GM18858 (cell line): ENCODE measurements around the gene CEP70.
"Not testable (repeated sequence)": the region's sequence is repeated elsewhere in the genome, so short reads cannot be mapped to it uniquely, and the experiment has no call there.

Experiments used
- ATAC-seq: cut with Tn5 transposase; IDR thresholded peaks from one replicate; pipeline ENCODE4 v1.9.1; 2021; ENCODE audit not compliant: unreplicated experiment

The CEP70 gene

DNA sequence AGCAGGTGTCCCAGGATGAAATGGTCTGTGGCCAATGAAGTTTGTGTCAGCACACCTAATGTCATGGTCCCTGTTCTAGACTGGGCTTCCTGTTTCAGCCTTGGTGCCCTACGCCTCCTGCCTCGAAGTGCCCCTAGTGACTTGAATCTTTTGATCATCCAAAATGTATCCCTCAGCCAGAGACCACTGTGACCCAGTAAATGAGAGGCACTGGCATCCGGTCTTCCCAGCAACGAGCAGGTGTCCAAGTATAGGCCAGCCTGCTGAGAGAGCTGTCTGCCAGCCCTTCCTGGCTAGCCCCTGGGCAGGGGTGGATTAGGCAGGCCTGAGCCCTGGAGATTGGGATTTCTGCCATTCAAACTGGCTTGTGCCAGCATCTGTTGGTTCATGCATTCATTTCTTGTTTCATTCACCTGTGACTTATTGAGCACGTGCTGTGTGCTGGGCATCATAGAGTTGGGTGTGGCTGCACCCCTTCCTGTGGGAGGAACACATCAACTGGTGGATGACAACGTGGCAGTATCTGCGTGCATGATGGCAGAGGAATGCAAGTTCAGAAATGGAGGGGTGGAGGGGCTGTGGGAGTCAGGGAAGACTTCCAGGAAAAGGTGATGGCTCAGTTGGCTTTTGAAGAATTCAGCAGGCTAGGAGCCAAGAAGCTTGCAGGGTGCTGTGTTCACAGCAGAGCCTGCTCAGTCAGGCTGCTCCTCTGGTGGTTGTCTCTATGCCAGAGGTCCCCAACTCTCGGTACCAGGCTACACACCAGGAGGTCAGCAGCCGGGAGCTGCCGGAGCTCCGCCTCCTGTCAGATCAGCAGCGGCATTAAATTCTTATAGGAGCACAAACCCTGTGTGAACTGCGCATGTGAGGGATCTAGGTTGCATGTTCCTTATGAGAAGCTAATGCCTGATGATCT lies 138.0 kb downstream of the CEP70 start:
- ATAC-seq: no peak

DNA sequence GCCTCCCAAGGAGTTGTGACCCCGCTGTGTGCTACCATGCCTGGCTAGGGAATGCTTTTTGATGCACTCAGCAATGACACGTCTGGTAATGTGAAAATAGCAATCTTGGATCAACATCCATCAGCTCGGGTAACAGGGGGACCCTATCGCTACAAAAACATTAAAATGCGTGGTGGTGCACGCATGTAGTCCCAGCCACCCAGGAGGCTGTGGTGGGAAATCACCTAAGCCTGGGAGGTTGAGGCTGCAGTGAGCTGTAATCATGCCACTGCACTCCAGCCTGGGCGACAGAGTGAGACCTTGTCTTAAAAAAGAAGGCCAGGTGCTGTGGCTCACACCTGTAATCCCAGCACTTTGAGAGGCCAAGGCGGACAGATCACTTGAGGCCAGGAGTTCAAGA lies 140.1 kb downstream of the CEP70 start:
- ATAC-seq: not testable (repeated sequence)

DNA sequence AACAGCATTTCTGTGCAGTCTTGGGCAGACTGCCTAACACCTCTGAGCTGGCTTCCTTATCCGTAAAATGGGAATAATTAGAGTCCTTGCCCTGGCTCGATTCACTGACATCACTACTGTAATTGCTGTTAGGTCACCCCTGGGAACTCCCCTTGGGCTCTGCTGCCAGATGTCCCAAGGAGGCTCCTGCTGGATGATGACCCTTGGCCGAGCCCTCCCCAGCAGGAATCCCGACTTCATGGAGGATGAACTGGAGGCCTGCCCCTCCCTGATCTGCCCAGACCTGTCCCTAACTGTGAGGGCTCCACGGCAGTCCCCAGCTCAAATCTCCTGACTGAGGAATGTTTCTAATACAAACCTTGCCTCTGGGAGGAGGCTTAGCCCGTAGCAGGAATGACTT lies 141.6 kb downstream of the CEP70 start:
- ATAC-seq: no peak

DNA sequence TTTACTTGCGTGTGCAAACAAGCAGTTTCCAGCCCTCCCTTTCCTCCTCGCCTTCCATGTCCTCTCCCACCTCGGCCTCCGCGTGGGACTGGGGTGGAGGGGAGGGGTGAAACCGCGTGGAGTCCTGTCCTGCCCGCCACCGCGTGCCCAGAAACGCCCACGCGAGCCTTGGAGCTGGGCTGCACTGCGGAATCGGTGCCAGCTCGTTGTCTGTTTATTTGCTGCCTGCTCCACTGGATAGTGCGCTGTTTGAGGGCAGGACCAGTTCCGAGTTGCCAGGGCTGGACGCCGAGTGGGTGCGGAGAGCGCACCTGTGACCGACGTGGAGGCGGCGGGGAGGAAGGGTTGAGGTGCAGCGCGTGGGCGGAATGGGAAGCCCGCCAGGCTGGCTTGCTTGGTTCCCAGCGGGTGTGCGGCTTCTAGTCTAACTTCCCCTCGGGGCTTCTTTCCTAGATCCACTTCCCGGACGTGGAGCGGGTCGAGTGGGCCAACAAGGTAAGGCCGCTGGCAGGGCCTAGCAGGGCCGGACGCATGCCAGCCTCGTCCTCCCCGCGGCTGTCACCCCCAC lies 142.4 kb downstream of the CEP70 start:
- no peak for ATAC-seq

DNA sequence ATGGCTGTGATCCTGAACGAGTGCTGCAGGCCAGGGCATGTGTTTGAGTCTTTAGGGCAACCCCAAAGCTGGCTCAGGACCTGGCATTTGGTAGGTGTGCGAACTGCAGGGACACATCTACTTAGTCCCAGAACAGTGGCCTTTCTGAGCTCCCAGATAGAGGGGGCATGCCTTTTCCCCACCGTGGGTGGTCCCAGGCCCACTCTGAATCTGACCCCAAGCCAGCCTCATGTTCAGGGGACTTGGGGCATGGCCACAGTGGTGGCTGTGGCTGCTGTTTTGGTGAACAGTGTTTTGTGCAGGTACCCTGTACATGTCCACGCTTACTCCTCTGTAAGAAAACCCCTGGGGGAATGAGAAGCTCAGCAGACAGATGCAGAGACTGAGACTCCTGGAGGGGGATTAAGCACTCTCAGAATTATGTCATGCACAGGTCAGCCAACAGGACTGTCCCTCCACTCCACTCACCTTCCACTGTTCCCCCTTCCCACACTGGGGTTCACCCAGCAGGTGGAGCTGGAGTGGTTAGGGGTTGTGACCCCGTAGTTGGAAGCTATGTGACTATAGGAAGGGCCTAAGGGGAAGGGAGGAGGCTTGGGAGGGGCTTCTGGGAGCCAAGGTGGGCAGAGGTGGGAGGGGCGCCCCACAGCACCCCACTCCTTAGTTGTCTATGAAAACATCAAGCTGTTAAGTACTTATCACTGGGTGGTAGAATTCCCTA lies 143.2 kb downstream of the CEP70 start:
- no peak for ATAC-seq

DNA sequence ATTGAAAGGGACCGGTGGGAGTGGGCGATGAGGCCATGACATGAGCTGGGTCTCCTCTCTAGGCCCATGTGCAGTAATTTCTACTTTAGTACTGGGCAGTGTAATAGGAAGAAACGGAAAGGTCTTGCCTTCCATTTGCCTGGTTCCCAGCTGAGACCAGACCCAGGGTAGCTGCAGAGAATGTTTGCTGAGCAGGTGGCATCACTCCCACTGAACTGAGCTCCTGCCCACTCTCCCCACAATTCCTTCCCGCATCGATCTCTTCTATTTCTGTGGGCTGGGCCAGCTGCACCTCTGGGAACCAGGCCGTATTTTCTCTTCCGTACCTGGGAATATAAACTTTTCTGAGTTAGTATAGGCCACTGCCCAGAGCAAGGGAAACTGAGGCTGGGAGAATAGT lies 143.9 kb downstream of the CEP70 start:
- ATAC-seq: no peak

DNA sequence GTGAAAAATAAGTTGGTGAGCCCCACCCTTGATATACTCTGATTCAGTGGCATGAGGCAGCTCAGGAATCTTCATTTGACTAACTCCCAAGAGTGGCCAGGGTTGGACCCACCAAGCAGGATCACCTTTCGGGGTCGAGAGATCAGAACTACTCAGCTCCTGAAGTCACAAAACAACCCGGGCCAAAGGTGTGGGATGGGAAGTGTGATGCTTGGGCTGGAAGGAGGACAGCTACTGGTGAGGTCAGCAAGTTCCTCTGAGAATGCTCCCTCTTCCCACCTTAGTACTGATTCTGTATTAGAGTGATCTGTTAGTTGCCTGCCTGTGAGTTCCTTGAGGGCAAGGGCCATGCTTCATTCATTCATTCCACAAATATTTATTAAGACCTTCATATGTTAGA lies 144.6 kb downstream of the CEP70 start:
- no peak for ATAC-seq

DNA sequence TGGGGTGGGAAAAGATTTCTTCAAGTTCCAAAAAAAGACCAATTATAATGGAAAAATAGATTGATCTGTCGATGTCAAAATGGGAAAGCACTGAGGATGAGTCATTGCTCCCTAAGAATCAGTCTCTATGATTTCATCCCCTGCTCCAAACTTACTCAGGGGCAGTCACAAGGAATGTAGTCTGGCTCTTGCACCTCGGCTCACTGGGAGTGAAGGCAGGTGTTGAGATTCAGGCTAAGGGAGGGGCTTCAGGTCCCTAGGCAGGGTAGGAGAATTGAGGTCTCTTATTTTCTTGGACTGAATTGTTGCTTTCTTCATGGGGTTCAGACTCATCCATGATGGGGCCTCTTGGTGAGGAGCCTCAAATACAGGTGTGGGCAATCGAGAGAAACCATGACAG lies 145.4 kb downstream of the CEP70 start:
- ATAC-seq: no peak

DNA sequence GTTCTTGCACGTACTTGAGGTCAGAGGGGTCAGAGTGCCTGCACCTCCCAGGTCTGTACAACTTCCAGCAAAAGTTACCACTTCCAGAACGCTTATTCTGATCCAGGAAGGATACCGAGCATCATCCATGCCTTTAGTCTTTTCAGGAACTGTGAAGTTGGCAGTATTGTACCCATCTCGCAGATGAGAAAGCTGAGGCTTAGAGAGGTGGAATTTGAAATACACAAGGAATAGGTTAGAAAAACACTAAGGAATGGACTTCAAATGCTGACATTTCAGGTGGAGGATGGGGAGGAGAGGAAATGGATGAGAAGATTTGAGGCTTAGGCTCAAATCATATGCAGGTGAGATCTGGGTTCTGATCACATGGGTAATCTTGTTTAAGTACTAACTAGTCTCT lies 148.4 kb downstream of the CEP70 start:
- no peak for ATAC-seq

DNA sequence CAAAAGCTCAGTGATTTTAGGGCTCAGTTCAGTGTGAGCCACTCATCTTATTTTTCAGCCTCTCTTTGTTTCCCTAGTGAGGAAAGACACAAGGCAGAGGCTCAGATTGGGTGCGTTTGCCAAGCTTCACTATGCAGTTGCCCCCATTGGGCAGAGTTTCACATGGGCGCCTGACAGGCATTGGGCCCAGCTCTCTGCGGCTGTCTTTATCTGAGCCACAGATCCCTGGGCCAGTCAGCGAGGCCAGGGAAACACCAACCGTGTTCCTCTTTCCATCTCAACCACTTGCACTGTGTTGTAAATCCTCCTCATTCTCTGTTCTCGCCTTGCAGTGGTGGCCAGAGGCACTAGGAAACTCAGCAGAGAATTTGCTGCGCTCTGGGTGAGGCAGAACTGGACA lies 148.8 kb downstream of the CEP70 start:
- ATAC-seq: no peak
